Limb (tissue), 2 donors: ENCODE results near the gene MADD.

Experiments
- DNase-seq, 2 donors: peaks; one replicate each; pipeline ENCODE4 v3.0.0-alpha.2; 2016; ENCODE audit errors: extremely low spot score in 2 of 2

MADD gene

DNA sequence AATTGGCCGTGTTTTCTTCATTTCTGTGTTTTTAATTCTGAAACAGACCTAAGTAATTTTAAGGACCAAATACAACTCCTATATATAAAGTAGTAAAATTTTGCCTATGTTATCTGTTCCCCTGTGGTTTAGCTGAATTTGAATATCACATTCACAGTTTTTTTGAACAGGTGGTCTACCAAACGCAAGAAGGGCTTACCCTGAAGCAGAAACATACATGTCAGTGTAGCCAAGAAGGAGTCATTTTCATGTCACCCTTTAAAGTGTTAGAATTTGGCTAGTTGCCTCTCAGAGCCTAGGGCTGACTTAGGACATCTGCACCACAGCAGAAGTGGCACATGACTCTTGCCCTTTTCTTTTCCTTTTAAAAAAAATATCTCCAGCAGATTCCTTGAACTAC lies 48.2 kb downstream of the MADD start:
- no peak for DNase-seq

DNA sequence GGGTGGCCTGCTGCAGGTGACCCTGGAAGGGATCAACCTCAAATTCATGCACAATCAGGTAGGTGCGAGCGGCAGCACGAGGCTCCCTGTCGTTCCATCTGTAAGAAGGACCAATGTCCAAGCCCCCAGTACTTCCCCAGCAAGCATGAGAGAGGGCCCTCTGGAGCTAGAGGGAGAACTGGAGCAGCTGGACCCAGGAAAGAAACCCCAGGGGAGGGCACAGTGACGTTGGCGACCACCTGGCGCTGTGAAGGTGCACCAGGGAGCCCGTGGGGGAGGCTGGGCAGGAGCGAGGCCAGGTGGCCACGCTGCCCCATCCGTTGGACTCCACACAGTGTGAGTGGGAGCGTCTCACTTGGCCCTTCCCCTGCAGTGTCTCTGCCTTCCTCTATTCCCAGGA lies 54.6 kb downstream of the MADD start:
- no peak for DNase-seq

DNA sequence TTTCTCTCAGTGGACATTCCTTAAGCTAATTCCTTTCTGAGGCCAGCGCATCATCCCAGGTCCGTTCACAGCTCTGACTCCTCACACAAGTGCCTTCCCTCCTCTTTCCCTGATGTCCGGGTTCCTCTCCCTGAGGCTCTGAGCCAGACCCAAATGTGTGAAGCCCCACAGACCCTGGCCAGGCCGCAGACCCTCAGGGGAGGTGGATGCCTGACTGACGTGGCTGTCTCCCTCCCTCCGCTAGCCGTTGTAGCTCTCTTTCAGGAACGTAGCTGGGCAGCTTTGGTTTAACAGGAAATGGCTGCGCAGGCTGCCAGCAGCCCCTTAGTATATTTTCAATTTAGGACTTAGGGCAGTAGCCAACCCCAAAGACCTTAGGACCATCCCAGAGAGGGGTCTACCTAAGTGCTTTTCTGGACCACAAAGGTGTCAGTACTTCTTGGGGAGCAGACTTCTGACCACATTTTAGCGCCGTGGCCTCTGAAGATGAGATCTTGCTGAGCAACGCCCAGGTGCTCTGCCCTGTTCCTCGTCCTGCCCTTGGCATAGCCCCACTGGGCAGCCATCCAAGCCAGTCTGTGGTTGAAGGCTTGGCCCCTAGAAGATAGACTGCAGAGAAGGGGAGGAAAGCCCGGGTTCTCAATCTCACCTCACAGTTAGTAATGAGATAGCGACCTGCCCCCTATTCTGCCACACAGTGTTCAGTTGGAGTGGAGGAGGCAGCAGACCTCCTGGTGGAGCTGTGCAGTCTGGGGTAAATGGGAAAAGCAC lies 55.5 kb downstream of the MADD start:
- DNase-seq, result no peak

DNA sequence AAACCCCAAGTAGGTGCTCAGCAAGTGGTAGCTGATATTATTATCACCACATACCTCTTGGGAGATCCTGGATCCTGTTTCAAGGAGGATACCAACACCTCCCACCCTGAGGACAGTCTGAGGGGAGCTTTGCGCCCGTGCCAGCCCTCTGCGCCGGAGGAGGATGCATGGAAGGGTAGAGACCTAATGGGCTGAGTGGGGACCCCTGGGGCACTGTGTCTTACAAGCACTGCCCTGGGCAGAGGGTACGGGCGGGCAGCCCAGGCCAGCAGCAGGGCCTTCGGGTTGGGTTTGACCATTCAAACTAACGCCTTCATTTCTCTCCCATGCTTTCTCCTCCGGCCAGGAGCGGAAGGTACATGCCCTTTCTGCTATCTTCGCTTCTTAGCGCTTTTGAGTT lies 56.3 kb downstream of the MADD start:
- DNase-seq, result no peak

DNA sequence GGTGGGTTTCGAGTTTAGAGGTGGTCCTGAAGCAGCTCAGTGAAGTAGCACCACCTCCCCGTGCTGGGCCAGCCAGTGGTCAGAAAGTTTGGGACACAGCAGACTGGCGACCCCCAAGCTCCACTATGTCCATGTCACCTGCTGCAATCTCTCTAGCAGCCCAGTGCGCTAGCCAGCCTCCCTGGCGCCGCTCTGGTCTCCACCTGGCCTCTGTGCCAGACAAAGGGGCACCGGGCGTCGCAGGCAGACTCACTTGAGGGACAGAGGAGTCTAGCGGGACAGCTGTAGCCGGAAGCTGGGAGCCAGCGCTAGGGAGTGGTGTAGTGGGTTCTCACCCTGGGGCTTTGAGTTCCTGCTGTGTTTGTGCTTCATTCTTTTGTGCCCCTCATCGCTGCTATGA lies 57.1 kb downstream of the MADD start:
- no peak for DNase-seq

DNA sequence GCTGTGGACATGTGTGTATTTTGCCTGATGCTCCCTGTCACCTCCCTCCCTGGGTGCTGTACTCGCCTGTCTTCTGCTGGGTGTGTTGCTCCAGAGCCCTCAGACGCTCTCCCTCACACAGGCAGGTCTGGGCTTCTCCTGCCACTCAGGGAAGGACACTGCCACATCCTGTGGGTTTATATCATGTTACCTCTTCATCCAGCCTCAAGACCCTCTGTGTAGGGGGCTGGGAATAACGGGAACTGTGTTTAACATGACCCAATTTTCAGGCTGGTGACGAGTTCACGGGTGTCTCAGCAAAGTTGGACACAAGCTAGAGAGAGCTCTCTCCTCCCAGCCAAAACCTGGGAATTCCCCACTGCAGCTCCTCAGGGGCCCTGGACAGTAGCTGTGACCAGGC lies 58.0 kb downstream of the MADD start:
- DNase-seq, result no peak

DNA sequence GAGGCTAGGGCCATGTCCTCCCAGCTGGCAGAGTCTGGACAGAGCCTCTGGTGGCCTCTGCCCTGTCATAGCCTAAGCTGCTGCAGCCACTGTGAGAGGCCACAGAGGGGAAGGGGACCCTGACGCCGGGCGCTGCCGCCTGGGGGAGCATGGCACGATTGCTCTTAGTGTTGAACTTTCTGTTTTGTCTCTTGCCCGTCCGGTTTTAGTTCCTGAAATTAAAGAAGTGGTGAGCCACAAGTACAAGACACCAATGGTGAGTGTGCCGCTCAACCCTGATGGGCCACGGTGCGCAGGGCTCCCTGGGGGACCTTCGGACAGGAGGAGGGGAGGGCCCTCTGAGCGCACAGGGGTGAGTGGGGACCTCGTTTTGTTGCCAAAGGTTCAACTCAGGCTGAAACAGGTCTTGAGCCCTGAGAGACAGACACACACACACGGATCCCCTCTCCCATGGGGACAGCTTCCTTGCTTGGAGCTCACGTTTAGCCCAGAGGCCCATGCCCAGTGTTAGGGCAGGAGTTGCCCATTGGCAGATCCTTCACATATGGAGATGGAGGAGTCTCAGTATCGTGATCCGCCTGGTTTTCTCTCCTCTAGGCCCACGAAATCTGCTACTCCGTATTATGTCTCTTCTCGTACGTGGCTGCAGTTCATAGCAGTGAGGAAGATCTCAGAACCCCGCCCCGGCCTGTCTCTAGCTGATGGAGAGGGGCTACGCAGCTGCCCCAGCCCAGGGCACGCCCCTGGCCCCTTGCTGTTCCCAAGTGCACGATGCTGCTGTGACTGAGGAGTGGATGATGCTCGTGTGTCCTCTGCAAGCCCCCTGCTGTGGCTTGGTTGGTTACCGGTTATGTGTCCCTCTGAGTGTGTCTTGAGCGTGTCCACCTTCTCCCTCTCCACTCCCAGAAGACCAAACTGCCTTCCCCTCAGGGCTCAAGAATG lies 58.8 kb downstream of the MADD start:
- DNase-seq, result no peak

DNA sequence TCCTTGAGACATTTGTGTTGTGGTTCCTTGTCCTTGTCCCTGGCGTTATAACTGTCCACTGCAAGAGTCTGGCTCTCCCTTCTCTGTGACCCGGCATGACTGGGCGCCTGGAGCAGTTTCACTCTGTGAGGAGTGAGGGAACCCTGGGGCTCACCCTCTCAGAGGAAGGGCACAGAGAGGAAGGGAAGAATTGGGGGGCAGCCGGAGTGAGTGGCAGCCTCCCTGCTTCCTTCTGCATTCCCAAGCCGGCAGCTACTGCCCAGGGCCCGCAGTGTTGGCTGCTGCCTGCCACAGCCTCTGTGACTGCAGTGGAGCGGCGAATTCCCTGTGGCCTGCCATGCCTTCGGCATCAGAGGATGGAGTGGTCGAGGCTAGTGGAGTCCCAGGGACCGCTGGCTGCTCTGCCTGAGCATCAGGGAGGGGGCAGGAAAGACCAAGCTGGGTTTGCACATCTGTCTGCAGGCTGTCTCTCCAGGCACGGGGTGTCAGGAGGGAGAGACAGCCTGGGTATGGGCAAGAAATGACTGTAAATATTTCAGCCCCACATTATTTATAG lies 59.6 kb downstream of the MADD start:
- no peak for DNase-seq

DNA sequence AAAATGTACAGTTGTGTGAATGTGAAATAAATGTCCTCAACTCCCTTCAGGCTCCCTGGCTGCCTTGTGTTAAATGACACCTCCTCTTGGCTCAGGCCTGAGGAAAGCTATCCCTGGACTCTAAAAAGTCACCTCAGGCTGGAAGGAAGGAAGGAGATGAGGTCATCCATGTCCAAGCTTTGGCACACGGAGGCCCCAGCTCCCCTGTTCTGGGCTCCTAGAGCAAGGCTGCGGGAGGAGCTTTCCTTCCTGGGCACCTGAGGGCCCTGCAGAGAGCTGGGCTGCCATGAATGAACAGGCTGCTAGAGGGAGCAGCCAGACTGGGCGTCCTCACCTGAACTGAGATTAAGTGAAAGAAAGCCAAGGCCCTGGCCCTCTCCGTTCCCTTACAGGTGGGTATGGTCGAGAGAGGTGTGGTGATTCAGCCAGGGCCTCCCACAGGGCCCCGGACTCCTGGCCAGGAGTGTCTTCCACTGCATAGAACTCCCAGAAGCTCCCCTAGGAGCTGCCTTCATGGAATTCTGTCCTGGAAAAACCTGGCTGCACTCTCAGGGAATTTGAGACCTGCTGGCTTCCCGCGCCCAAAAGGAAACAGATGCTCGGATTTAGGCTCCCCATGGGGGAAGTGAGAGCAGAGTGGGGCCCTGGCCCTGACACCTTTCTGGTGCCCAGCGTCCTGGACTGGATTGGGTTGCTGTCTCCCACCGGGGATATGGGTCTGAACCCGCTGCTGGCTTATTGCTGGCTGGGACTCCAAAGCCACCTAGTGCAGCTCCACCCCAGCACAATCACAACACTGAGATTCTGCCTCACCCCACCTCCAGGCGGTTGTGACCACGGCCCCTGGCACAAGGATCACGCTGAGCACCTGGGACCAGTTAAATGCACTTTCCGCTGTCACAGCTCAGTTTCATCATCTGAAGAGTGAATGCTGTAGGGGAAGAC lies 60.3 kb downstream of the MADD start:
- no peak for DNase-seq

DNA sequence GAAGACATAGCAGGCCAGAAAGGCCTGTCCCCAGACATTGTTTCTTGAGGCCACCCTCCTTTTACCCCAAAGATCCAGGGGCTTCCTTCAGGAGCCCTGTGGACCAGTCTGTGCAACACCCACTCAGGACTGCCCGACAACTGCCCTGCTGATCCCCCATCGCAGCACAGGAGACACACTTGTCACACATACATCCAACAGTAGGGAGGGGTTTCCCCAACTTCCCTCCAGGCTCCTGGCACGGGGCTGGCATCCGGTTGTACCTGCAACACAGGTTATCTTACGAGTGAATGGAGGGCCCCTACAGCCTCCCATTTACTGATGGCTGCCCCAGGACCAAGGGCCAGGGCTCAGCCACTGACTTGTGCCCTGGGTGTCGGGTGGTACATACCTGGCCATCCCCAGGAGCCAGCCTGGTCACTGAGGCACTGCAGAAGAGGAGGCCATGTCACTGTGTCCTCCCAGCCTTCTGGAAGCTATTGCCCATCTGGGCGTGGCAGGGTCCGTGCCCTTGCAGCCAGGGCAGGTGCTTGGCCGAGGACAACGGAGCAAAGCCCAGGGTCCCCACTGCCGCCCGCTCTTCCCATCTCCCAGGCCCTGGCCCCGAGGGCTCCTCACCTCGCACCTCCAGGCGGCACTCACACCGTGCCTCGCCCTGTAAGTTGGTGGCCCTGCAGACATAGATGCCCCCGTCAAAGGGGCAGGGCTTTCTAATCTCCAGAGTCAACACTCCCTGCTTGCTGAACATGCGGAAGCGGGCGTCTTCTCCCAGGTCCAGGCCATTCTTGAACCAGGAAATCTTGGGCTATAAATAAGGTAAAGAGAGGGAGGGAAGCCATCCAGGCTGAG lies 61.7 kb downstream of the MADD start:
- no peak for DNase-seq

DNA sequence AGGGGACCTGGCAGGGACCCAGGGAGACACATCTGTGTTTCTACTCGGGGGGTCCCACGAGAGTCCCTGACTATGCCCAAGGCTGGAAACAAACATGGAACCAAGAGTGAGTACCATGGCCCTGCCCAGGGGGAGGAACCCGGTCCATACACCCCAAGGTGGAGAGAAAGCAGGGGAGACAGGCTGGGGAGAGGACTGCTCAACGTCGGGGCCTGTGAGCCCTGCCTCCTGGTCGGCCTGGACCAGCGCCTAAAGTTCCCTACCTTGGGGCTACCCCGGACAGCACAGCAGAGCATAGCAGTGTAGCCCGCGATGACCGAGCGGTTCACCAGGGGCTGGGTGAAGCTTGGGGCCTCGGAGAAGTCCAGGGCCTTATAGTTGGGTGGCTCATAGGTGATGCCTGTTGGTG lies 62.4 kb downstream of the MADD start:
- no peak for DNase-seq

DNA sequence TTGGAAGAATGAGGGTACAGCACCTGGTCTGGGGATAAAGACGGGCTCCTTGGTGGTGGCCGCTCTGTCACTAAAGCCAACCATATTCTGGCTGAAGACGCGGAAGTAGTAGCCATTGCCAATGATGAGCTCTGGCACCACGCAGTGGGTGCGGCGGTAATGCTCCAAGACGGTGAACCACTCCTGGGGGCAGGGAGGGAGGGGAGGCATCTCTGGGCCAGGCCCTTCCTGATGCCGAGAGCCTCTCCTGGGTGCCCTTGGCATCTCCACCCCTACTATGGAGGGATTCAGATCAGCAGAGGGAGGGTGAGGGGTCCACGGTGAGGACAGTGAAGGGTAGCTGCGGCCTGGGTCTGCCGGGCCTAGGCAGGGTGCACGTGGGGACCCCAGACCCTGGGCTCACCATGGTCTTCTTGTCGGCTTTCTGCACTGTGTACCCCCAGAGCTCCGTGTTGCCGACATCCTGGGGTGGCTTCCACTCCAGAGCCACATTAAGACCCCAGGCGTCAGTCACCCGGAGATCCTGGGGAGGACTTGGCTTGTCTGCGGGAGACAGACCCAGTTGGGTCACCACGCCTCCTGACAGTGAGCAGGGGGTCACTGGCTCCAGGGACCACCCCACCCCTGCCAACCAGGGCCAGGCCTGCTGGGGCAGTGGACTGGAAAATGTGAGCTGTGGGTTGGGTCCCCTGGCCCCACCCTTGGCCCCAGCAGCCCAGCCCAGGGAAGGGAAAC lies 63.0 kb downstream of the MADD start:
- no peak for DNase-seq

DNA sequence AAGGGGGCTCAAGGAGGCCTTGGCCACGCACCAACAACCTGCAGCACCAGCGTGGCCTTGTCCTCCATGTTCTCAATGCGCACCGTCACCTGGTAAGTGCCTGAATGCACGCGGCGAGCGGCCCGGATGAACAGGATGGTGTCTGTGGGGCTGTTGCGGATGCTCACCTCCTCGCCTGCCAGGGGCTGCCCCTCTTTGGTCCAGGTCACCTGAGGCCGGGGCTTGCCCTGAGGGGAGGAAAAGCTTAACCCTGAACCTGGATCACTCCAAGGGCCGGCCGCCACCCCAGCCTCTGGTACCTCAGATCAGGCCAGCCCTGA lies 63.6 kb downstream of the MADD start:
- DNase-seq, result no peak

DNA sequence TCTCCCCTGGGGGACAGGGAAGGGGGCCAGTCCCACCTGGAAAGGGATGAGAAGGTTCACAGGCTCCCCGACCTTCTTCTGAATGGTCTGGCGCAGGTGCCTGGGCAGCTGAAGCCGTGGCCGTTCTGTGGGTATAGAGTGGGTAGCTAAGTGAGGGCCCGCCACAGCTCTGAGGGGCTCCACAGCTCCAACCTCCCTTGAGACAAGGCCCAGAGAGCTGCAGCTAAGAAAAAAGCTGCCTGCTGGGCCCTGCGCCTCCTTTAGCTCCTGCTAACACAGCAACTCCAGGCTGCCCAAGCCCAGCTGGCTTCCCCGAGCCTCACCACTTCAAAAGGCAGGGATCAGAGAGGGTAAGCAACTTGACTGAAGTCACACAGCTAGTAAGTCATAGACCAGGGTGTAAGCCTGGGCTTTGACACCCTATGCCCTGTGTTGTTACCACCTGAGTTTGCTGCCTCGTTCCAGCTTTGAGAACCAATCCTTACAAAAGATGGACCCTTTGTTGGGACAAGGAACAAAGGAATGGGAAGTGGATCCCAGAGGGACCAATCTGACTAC lies 64.0 kb downstream of the MADD start:
- no peak for DNase-seq

DNA sequence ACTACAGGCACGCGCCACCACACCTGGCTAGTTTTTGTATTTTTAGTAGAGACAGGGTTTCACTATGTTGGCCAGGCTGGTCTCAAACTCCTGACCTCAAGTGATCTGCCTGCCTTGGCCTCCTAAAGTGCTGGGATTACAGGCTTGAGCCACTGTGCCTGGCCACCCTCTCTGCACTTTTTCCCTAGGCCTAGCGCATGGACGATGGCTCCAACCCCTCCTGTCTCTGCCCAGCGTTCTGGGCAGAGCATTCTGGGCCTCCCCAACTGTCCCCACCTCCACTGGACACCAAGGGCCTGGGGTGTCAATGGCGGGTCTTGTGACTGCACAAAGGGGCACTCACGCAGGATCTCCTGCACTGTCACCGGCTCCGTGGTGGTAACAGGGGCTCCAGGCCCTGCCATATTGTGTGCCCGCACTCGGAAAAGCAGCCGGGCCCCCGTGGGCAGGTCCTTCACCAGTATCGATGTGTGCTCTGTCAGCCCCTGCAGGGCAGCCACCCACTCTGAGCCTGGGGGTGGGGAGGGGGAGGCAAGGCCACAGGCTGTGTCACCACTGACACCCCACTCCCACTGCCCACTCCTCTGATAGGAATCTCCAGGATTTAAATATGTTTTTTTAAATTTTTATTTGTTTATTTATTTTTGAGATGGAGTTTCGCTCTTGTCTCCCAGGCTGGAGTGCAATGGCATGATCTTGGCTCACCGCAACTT lies 64.9 kb downstream of the MADD start:
- peak in 1 of 2 donors; percentile 12 for DNase-seq

DNA sequence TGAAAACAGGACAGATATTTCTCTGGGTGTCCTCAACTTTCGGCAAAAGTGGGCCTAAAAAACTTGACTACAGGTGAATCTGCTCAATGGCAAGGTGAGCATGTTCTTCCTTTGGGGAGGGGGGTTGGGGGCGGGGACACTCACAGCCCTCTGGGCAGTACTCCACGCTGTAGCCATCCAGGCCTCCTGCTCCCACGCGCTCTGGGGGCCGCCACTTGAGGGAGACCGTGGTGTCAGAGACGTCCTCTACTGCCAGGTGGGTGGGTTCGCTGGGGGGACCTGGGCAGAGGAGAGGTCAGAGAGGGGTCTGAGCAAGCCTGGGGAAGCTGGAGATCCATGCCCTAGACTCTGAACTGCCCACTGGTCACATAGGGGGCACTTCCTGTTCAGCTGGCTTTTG lies 65.8 kb downstream of the MADD start:
- DNase-seq, result no peak

DNA sequence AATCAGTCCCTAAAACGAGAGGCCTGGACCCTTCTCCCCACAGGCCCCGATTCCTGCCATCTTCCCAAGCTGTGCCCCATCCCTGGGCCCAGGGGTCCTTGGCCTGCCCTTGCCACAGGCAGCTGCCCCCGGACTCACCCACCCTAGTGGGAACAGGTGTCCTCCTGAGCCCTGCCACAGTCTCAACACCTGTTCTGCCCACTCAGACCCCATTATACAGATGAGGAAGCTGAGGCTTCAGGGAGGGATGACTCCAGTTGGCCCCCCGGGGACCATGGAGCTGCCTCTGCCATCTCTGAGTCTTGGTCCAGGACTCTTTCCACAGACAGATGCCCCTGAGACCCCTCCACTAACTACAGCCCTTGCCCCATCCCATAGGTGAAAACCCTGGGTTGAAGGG lies 66.7 kb downstream of the MADD start:
- peak in 1 of 2 donors; percentile 19 for DNase-seq

DNA sequence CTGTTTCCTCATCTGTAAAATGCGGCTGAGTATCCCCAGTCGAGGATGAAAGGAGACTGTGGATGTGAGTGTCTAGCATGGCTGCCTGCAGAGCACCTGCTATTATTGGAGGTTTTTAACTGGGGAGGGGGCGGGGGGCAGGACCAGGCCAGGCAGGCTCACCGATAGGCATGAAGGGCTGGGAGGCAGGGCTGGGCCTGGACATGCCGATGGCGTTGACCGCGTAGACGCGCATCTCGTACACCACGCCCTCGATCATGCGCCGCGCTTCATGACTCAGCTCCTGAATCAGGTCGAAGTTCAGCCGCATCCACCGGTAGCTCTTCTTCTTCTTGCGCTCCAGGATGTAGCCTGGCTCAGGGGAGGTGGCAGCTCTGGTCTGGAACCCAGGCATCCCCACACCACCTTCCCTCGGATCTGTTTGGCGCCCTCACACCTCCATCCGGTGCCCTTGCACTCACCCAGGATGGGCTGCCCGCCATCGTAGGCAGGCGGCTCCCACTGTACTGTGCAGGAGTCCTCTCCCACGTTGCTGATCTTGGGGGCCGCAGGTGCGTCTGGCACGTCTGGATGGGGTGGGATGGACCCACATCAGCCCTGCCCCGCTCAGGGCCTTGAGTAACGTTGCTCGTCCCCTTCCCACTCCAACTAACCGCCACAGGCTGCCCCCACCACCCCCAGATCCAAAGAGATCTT lies 67.4 kb downstream of the MADD start:
- peak in 1 of 2 donors; percentile 16 for DNase-seq
